ENCODE measurements around the gene EVC. TPM values are rescaled to one million over a fixed set of nuclear protein-coding genes. Genes with fewer than 3 reads are reported as not detected.

EVC gene
- total RNA-seq, 2 experiments from 2014 or later = 0.70 to 1.5 TPM

GRCh38 chr4:5756271-5756670 is 45.3 kb downstream of the EVC start:
- H3K27me3 ChIP-seq (ENCODE audit: control insufficient read depth in 1 of 2, insufficient read depth in 2 of 2, low read length in 2 of 2) = no peaks in the 10 kb centered on the region
- ATAC-seq (ENCODE audit: poor library complexity) (no peak), DNase-seq (no peak)
- POLR2A ChIA-PET = no interaction called here
- Mint-ChIP-seq H3K36me3 (ENCODE audit: low read depth) (no peaks in the 10 kb centered on the region), H3K27ac (no peak overlapping the region), H3K9me3 (no peaks in the 10 kb centered on the region), H3K4me3 (no peak overlapping the region), H3K4me1 (ENCODE audit: low read depth) (no peaks in the 10 kb centered on the region), H3K27me3 (no peaks in the 10 kb centered on the region)
- no peak overlapping the region for H3K27ac ChIP-seq (ENCODE audit: low read depth in 1 of 2, low read length in 2 of 2)
- CTCF ChIA-PET = no interaction called here
- H3K4me1 ChIP-seq (ENCODE audit: insufficient read depth, low read length) = no peaks in the 10 kb centered on the region
- no peaks in the 10 kb centered on the region for H3K36me3 ChIP-seq (ENCODE audit: insufficient read depth, low read length)
- TF ChIP-seq, protein P1, sequence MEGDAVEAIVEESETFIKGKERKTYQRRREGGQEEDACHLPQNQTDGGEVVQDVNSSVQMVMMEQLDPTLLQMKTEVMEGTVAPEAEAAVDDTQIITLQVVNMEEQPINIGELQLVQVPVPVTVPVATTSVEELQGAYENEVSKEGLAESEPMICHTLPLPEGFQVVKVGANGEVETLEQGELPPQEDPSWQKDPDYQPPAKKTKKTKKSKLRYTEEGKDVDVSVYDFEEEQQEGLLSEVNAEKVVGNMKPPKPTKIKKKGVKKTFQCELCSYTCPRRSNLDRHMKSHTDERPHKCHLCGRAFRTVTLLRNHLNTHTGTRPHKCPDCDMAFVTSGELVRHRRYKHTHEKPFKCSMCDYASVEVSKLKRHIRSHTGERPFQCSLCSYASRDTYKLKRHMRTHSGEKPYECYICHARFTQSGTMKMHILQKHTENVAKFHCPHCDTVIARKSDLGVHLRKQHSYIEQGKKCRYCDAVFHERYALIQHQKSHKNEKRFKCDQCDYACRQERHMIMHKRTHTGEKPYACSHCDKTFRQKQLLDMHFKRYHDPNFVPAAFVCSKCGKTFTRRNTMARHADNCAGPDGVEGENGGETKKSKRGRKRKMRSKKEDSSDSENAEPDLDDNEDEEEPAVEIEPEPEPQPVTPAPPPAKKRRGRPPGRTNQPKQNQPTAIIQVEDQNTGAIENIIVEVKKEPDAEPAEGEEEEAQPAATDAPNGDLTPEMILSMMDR (IDR thresholded peaks at IDR 0.05) = no peak
- H3K9me3 ChIP-seq (ENCODE audit: control insufficient read depth in 1 of 2, insufficient read depth in 1 of 2, low read length in 2 of 2) = peaks cover 0 to 49% of the 10 kb centered on the region in 2 experiments
- intact Hi-C loops (cut with DNase I, micrococcal nuclease) = no loop called here
- no peak overlapping the region for H3K4me3 ChIP-seq (ENCODE audit: low read length)

DNA sequence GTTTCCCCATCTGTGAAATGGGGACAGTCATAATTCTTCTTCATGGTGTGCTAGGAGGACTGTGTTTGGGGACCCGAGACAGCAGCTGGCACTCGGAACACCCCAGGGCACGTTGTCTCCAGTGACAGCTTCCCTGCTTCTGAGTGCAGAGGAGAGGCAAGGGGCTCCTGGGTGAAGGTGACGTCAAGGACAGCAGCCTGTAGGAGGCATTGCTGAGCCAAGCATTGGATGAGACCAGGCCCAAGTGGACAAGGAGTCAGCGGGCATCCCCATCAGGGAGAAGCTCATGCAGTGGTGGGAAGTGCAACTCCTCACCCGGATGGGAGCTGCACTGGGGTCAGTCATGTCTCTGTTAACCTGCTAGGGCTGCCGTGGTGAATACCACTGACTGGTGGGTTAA is 46.1 kb downstream of the EVC start:
- H3K27ac ChIP-seq (ENCODE audit: low read depth in 1 of 2, low read length in 2 of 2) = no peak overlapping the region
- peaks cover 0 to 41% of the 10 kb centered on the region in 2 experiments for H3K9me3 ChIP-seq (ENCODE audit: control insufficient read depth in 1 of 2, insufficient read depth in 1 of 2, low read length in 2 of 2)
- no peaks in the 10 kb centered on the region for H3K4me1 ChIP-seq (ENCODE audit: insufficient read depth, low read length)
- no peaks in the 10 kb centered on the region for H3K9me3 Mint-ChIP-seq
- no peaks in the 10 kb centered on the region for H3K27me3 ChIP-seq (ENCODE audit: control insufficient read depth in 1 of 2, insufficient read depth in 2 of 2, low read length in 2 of 2)
- no peak overlapping the region for H3K4me3 Mint-ChIP-seq
- H3K27me3 Mint-ChIP-seq = no peaks in the 10 kb centered on the region
- H3K27ac Mint-ChIP-seq = no peak overlapping the region
- H3K4me1 Mint-ChIP-seq (ENCODE audit: low read depth) = no peaks in the 10 kb centered on the region
- DNase-seq (no peak), ATAC-seq (ENCODE audit: poor library complexity) (no peak)
- no peak overlapping the region for H3K4me3 ChIP-seq (ENCODE audit: low read length)
- POLR2A ChIA-PET = no interaction called here
- TF ChIP-seq, protein P1 (IDR thresholded peaks at IDR 0.05) = no peak
- intact Hi-C loops (cut with DNase I, micrococcal nuclease) = no loop called here
- no peaks in the 10 kb centered on the region for H3K36me3 ChIP-seq (ENCODE audit: insufficient read depth, low read length)
- CTCF ChIA-PET = no interaction called here
- H3K36me3 Mint-ChIP-seq (ENCODE audit: low read depth) = no peaks in the 10 kb centered on the region

DNA sequence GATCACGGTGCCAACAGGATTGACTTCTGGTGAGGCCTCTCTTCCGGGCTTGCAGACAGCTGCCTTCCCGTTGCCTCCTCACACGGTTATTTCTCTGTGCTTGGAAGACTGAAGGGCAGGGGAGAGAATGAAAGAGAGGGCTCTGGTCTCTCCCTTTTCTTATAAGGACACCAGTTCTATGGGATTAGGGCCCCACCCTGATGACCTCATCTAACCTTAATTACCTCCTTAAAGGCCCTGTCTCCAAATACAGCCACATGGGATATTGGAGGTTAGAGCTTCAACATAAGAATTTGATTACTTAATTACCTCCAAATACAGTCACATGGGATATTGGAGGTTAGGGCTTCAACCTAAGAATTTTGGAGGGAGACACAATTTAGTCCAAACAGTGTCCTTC is 46.5 kb downstream of the EVC start:
- CTCF ChIA-PET = no interaction called here

More for the DNA sequence above, 46.5 kb downstream of the EVC start:
- Mint-ChIP-seq H3K9me3 (no peaks in the 10 kb centered on the region), H3K27ac (no peak overlapping the region), H3K27me3 (no peaks in the 10 kb centered on the region), H3K4me3 (no peak overlapping the region), H3K36me3 (ENCODE audit: low read depth) (no peaks in the 10 kb centered on the region), H3K4me1 (ENCODE audit: low read depth) (no peaks in the 10 kb centered on the region)
- H3K4me1 ChIP-seq (ENCODE audit: insufficient read depth, low read length) = no peaks in the 10 kb centered on the region
- TF ChIP-seq, protein P1 (IDR thresholded peaks at IDR 0.05) = no peak
- POLR2A ChIA-PET = no interaction called here
- intact Hi-C loops (cut with DNase I, micrococcal nuclease) = no loop called here
- no peak overlapping the region for H3K4me3 ChIP-seq (ENCODE audit: low read length)
- DNase-seq = no peak
- no peaks in the 10 kb centered on the region for H3K36me3 ChIP-seq (ENCODE audit: insufficient read depth, low read length)
- no peaks in the 10 kb centered on the region for H3K27me3 ChIP-seq (ENCODE audit: control insufficient read depth in 1 of 2, insufficient read depth in 2 of 2, low read length in 2 of 2)
- H3K27ac ChIP-seq (ENCODE audit: low read depth in 1 of 2, low read length in 2 of 2) = no peak overlapping the region
- peaks cover 0 to 41% of the 10 kb centered on the region in 2 experiments for H3K9me3 ChIP-seq (ENCODE audit: control insufficient read depth in 1 of 2, insufficient read depth in 1 of 2, low read length in 2 of 2)
- no peak for ATAC-seq (ENCODE audit: poor library complexity)
